Progenitor cell of endocrine pancreas (in vitro differentiated cells): ENCODE results near the gene CYP39A1. TPM values are rescaled to one million over a fixed set of nuclear protein-coding genes. Genes with fewer than 3 reads are reported as not detected.

Source experiments
- DNase-seq: peaks from one replicate; pipeline ENCODE4 v3.0.0; 2021; ENCODE audit warnings: low spot score; ENCODE audit not compliant: unreplicated experiment
- H3K27ac Mint-ChIP-seq: 2 replicates; pipeline ENCODE4 v1.8.0; 2021; ENCODE audit warnings: mild to moderate bottlenecking, moderate library complexity, mixed read lengths
- H3K27me3 Mint-ChIP-seq: 2 replicates; pipeline ENCODE4 v1.8.0; 2021; ENCODE audit warnings: mixed read lengths
- H3K36me3 Mint-ChIP-seq: 2 replicates; pipeline ENCODE4 v1.8.0; 2022; ENCODE audit warnings: mixed read lengths; ENCODE audit not compliant: insufficient read depth
- H3K4me1 Mint-ChIP-seq: 2 replicates; pipeline ENCODE4 v1.8.0; 2021; ENCODE audit warnings: low read depth, mixed read lengths
- H3K4me3 Mint-ChIP-seq: 2 replicates; pipeline ENCODE4 v1.8.0; 2021; ENCODE audit warnings: low read depth, mild to moderate bottlenecking, moderate library complexity, mixed read lengths
- H3K9me3 Mint-ChIP-seq: 2 replicates; pipeline ENCODE4 v1.8.0; 2021; ENCODE audit warnings: low read depth, mixed read lengths
- CTCF ChIP-seq: fragments of 200-600 bp; sonication (generic); IDR thresholded peaks from one replicate; pipeline ENCODE4 v1.5.0; 2021; ENCODE audit warnings: antibody characterized with exemption, mild to moderate bottlenecking; ENCODE audit not compliant: unreplicated experiment
- total RNA-seq: library from RNA; stranded (reverse); gene quantifications from 2 replicates; pipeline ENCODE4 v1.2.1, GENCODE V29; 2021

The CYP39A1 gene
- total RNA-seq, 1 donor from 2014 or later: 10.3 TPM

GRCh38 chr6:46657642-46658041, 5.0 kb upstream of the CYP39A1 start:
- Mint-ChIP-seq H3K4me1 (peaks cover 8% of the 10 kb centered on the region), H3K36me3 (peaks cover 7% of the 10 kb centered on the region), H3K9me3 (no peaks in the 10 kb centered on the region), H3K27me3 (peaks cover 16% of the 10 kb centered on the region), H3K27ac (no peak overlapping the region), H3K4me3 (no peak overlapping the region)
- no peak for DNase-seq
- no peak for TF ChIP-seq CTCF

- Mint-ChIP-seq H3K36me3 (peaks cover 4% of the 10 kb centered on the region), H3K9me3 (no peaks in the 10 kb centered on the region), H3K4me3 (no peak overlapping the region), H3K27me3 (peaks cover 16% of the 10 kb centered on the region), H3K27ac (no peak overlapping the region), H3K4me1 (peaks cover 10% of the 10 kb centered on the region)
- peak; percentile 14 for DNase-seq
- TF ChIP-seq CTCF: peak; percentile 64
These were observed 3.2 kb upstream of the CYP39A1 start for GRCh38 chr6:46655803-46656202.

GRCh38 chr6:46653439-46654195, 999 bp upstream of the CYP39A1 start:
- peaks cover 17% of the 10 kb centered on the region for H3K4me1 Mint-ChIP-seq
- H3K27ac Mint-ChIP-seq: peak overlapping the region; percentile 14
- H3K27me3 Mint-ChIP-seq: peaks cover 16% of the 10 kb centered on the region
- H3K4me3 Mint-ChIP-seq: peak overlapping the region; percentile 85
- peaks cover 5% of the 10 kb centered on the region for H3K36me3 Mint-ChIP-seq
- no peaks in the 10 kb centered on the region for H3K9me3 Mint-ChIP-seq
- DNase-seq: no peak
- no peak for TF ChIP-seq CTCF

GRCh38 chr6:46652232-46652602, 401 bp downstream of the CYP39A1 start:
- H3K27me3 Mint-ChIP-seq: peaks cover 16% of the 10 kb centered on the region
- peak overlapping the region; percentile 85 for H3K4me3 Mint-ChIP-seq
- H3K36me3 Mint-ChIP-seq: peaks cover 9% of the 10 kb centered on the region
- no peak for TF ChIP-seq CTCF
- H3K4me1 Mint-ChIP-seq: peaks cover 15% of the 10 kb centered on the region
- DNase-seq: no peak
- H3K9me3 Mint-ChIP-seq: no peaks in the 10 kb centered on the region
- H3K27ac Mint-ChIP-seq: peak overlapping the region; percentile 93

- Mint-ChIP-seq H3K4me1 (peaks cover 15% of the 10 kb centered on the region), H3K27me3 (peaks cover 16% of the 10 kb centered on the region), H3K27ac (peak overlapping the region; percentile 93), H3K4me3 (peak overlapping the region; percentile 85), H3K36me3 (peaks cover 13% of the 10 kb centered on the region), H3K9me3 (no peaks in the 10 kb centered on the region)
- no peak for DNase-seq
- no peak for TF ChIP-seq CTCF
These were observed 802 bp downstream of the CYP39A1 start for GRCh38 chr6:46651816-46652215.
